Measurements from ENCODE around the gene WNT10A. TPM values are rescaled to one million over a fixed set of nuclear protein-coding genes. Genes with fewer than 3 reads are reported as not detected.

Gene WNT10A
- total and polyA plus RNA-seq, 2 donors (not counting 1 experiment from before 2014, with no cell fraction given): 15.2 to 36.6 TPM

DNA sequence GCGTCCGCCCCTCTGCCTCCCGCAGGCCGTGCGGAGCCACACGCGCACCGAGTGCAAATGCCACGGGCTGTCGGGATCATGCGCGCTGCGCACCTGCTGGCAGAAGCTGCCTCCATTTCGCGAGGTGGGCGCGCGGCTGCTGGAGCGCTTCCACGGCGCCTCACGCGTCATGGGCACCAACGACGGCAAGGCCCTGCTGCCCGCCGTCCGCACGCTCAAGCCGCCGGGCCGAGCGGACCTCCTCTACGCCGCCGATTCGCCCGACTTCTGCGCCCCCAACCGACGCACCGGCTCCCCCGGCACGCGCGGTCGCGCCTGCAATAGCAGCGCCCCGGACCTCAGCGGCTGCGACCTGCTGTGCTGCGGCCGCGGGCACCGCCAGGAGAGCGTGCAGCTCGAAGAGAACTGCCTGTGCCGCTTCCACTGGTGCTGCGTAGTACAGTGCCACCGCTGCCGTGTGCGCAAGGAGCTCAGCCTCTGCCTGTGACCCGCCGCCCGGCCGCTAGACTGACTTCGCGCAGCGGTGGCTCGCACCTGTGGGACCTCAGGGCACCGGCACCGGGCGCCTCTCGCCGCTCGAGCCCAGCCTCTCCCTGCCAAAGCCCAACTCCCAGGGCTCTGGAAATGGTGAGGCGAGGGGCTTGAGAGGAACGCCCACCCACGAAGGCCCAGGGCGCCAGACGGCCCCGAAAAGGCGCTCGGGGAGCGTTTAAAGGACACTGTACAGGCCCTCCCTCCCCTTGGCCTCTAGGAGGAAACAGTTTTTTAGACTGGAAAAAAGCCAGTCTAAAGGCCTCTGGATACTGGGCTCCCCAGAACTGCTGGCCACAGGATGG is 7.1 kb upstream of the WNT10A start:
- peak overlapping the region; percentile 50 for H3K27ac Mint-ChIP-seq

More for the DNA sequence above, 7.1 kb upstream of the WNT10A start:
- Mint-ChIP-seq H3K9me3 (ENCODE audit: insufficient read depth) (no peaks in the 10 kb centered on the region), H3K27me3 (peaks cover 21% of the 10 kb centered on the region), H3K4me1 (peaks cover 47% of the 10 kb centered on the region), H3K4me3 (peak overlapping the region; percentile 92)
- no peaks in the 10 kb centered on the region for H4K20me1 ChIP-seq (ENCODE audit: control insufficient read depth, insufficient read depth, low read length, poor library complexity, severe bottlenecking)
- ATAC-seq (ENCODE audit: low read depth): peak; percentile 39
- peaks cover 2% of the 10 kb centered on the region for H3K79me2 ChIP-seq (ENCODE audit: control insufficient read depth, insufficient read depth, low read length)
- H3K36me3 ChIP-seq (replicated peaks in 1 of 2; ENCODE audit: control extremely low read depth in 1 of 2, control insufficient read depth in 1 of 2, extremely low read depth in 1 of 2, insufficient read depth in 2 of 2, low read length in 1 of 2): no peaks in the 10 kb centered on the region
- TF ChIP-seq EZH2 (IDR thresholded peaks at IDR 0.05; ENCODE audit: borderline replicate concordance, insufficient read depth, low read depth, low read length, poor library complexity, severe bottlenecking): no peak
- TF ChIP-seq, protein P1, sequence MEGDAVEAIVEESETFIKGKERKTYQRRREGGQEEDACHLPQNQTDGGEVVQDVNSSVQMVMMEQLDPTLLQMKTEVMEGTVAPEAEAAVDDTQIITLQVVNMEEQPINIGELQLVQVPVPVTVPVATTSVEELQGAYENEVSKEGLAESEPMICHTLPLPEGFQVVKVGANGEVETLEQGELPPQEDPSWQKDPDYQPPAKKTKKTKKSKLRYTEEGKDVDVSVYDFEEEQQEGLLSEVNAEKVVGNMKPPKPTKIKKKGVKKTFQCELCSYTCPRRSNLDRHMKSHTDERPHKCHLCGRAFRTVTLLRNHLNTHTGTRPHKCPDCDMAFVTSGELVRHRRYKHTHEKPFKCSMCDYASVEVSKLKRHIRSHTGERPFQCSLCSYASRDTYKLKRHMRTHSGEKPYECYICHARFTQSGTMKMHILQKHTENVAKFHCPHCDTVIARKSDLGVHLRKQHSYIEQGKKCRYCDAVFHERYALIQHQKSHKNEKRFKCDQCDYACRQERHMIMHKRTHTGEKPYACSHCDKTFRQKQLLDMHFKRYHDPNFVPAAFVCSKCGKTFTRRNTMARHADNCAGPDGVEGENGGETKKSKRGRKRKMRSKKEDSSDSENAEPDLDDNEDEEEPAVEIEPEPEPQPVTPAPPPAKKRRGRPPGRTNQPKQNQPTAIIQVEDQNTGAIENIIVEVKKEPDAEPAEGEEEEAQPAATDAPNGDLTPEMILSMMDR (IDR thresholded peaks at IDR 0.05): no peak
- peak overlapping the region in 2 of 5 experiments; percentile 17 to 34 for H3K4me3 ChIP-seq (ENCODE audit: control extremely low read depth in 1 of 5, extremely low read depth in 1 of 5, insufficient read depth in 1 of 5, low read depth in 2 of 5, low read length in 4 of 5)
- no peak overlapping the region for H3K27ac ChIP-seq (ENCODE audit: low read length in 2 of 2)
- H3K9ac ChIP-seq (ENCODE audit: low read length): peak overlapping the region; percentile 36
- H3K27me3 ChIP-seq (replicated peaks in 1 of 4; ENCODE audit: control extremely low read depth in 1 of 4, control insufficient read depth in 3 of 4, insufficient read depth in 4 of 4, low read length in 3 of 4): peaks cover 0 to 47% (median 17%) of the 10 kb centered on the region in 4 experiments
- POLR2A ChIA-PET: interaction anchor here (0.5 to 15.0 kb wide), 3 partner anchors 22 to 580 kb away, joined by 6 to 490 read pairs (median 9); no protein-coding TSS in a partner anchor
- WGBS (ENCODE audit: insufficient coverage): 11% methylated on average over 86 of the region's 86 CpGs
- H3K9me3 ChIP-seq (ENCODE audit: control extremely low read depth in 1 of 3, control insufficient read depth in 2 of 3, insufficient read depth in 1 of 3, low read length in 2 of 3): no peaks in the 10 kb centered on the region
- H2AFZ ChIP-seq (ENCODE audit: insufficient read depth, low read depth, low read length, poor library complexity, severe bottlenecking): peak overlapping the region; percentile 45
- DNase-seq: peak; percentile 70
- CTCF ChIA-PET: interaction anchor here (0.8 to 23.0 kb wide), 5 partner anchors 19 to 123 kb away, joined by 3 to 1627 read pairs (median 55); no protein-coding TSS in a partner anchor
- intact Hi-C loops (cut with micrococcal nuclease): loop anchor here (10.0 kb wide), 1 partner anchor 159 kb away; the partner anchor contains the start of gene TTLL4
- H3K4me1 ChIP-seq (ENCODE audit: control insufficient read depth in 2 of 2, insufficient read depth in 2 of 2, low read length in 2 of 2): peaks cover 42 to 54% of the 10 kb centered on the region in 2 donors
- H3K4me2 ChIP-seq (replicated peaks; ENCODE audit: low read depth, low read length, poor library complexity, severe bottlenecking): peak overlapping the region; percentile 97
